SK-N-SH treated with all-trans-retinoic acid at 6 μM for 48 hours (cell line): ENCODE data around the gene DEPDC7.

Experiments used
- ATAC-seq: fragments of 200-7000 bp; cut with Tn5 transposase; 3 replicates; pipeline ENCODE4 v1.9.1; 2020; ENCODE audit warnings: mild to moderate bottlenecking, moderate library complexity
- BACH2 ChIP-seq: fragments of 250-450 bp; sonication (Bioruptor Pico); IDR thresholded peaks from 2 replicates; pipeline ENCODE4 v1.9.0; 2021; ENCODE audit warnings: mild to moderate bottlenecking, borderline replicate concordance
- CREB5 ChIP-seq: fragments of 250-450 bp; sonication (Bioruptor Pico); IDR thresholded peaks from 2 replicates; pipeline ENCODE4 v1.5.1; 2020; ENCODE audit warnings: low read depth, mild to moderate bottlenecking, moderate library complexity
- CSDC2 ChIP-seq: fragments of 250-450 bp; sonication (Bioruptor Pico); IDR thresholded peaks from 2 replicates; pipeline ENCODE4 v1.5.0; 2020; ENCODE audit warnings: mild to moderate bottlenecking, moderate library complexity
- ESRRG ChIP-seq: fragments of 250-450 bp; sonication (Bioruptor Pico); IDR thresholded peaks from 2 replicates; pipeline ENCODE4 v1.6.1; 2021; ENCODE audit warnings: mild to moderate bottlenecking
- GLIS3 ChIP-seq: fragments of 250-450 bp; sonication (Bioruptor Pico); IDR thresholded peaks from 2 replicates; pipeline ENCODE4 v1.5.0; 2020; ENCODE audit warnings: mild to moderate bottlenecking, moderate library complexity
- ISL1 ChIP-seq: fragments of 250-450 bp; sonication (Bioruptor Pico); IDR thresholded peaks from 2 replicates; pipeline ENCODE4 v2.1.2; 2022; ENCODE audit warnings: mild to moderate bottlenecking, moderate library complexity
- OSR1 ChIP-seq: fragments of 250-450 bp; sonication (Bioruptor Pico); IDR thresholded peaks from 2 replicates; pipeline ENCODE4 v1.8.0; 2022; ENCODE audit warnings: moderate library complexity, mild to moderate bottlenecking, inconsistent platforms
- POU6F1 ChIP-seq: fragments of 250-450 bp; sonication (Bioruptor Pico); IDR thresholded peaks from 2 replicates; pipeline ENCODE4 v1.8.0; 2021; ENCODE audit warnings: low read depth, mild to moderate bottlenecking, moderate library complexity, borderline replicate concordance
- PPARA ChIP-seq: fragments of 250-450 bp; sonication (Bioruptor Pico); IDR thresholded peaks from 2 replicates; pipeline ENCODE4 v1.5.0; 2020; ENCODE audit warnings: mild to moderate bottlenecking, borderline replicate concordance
- RARB ChIP-seq: fragments of 250-450 bp; sonication (Bioruptor Pico); IDR thresholded peaks from 2 replicates; pipeline ENCODE4 v1.8.0; 2021; ENCODE audit warnings: mild to moderate bottlenecking, moderate library complexity
- SNAI2 ChIP-seq: fragments of 250-450 bp; sonication (Bioruptor Pico); IDR thresholded peaks from 2 replicates; pipeline ENCODE4 v1.5.0; 2020; ENCODE audit warnings: mild to moderate bottlenecking, moderate library complexity
- TOX ChIP-seq: fragments of 250-450 bp; sonication (Bioruptor Pico); IDR thresholded peaks from 2 replicates; pipeline ENCODE4 v1.8.0; 2021; ENCODE audit warnings: mild to moderate bottlenecking, moderate library complexity, borderline replicate concordance
- ZFP30 ChIP-seq: fragments of 450-650 bp; formaldehyde crosslinking; IDR thresholded peaks from 2 replicates; pipeline ENCODE4 v1.5.0; 2022; ENCODE audit warnings: mild to moderate bottlenecking, moderate library complexity
- ZNF565 ChIP-seq: fragments of 450-650 bp; formaldehyde crosslinking; conservative IDR thresholded peaks from 2 replicates; pipeline ENCODE4 v1.5.0; 2020; ENCODE audit warnings: low read depth, mild to moderate bottlenecking, moderate library complexity
- ZNF70 ChIP-seq: fragments of 450-650 bp; formaldehyde crosslinking; IDR thresholded peaks from 2 replicates; pipeline ENCODE4 v1.5.0; 2020; ENCODE audit warnings: mild to moderate bottlenecking, moderate library complexity
- ZNF8 ChIP-seq: fragments of 450-650 bp; formaldehyde crosslinking; IDR thresholded peaks from 2 replicates; pipeline ENCODE4 v1.5.0; 2020; ENCODE audit warnings: mild to moderate bottlenecking, moderate library complexity
- TF ChIP-seq, protein P1 (sequence below): fragments of 250-450 bp; sonication (Bioruptor Pico); IDR thresholded peaks from 2 replicates; pipeline ENCODE4 v1.8.0; 2020; ENCODE audit warnings: mild to moderate bottlenecking, moderate library complexity, borderline replicate concordance
- TF ChIP-seq, protein P2 (sequence below): fragments of 250-450 bp; sonication (Bioruptor Pico); IDR thresholded peaks from 2 replicates; pipeline ENCODE4 v1.5.1; 2021; ENCODE audit warnings: mild to moderate bottlenecking, moderate library complexity
- TF ChIP-seq, protein P3 (sequence below): fragments of 250-450 bp; sonication (Bioruptor Pico); IDR thresholded peaks from 2 replicates; pipeline ENCODE4 v1.5.0; 2020; ENCODE audit warnings: mild to moderate bottlenecking, moderate library complexity

Gene DEPDC7

GRCh38 chr11:33025339-33025722 lies 9.7 kb downstream of the DEPDC7 start:
- no peak for ATAC-seq
- TF ChIP-seq GLIS3 (CRISPR knock-in tag) (no peak), CREB5 (CRISPR knock-in tag) (no peak), CSDC2 (CRISPR knock-in tag) (no peak), ZNF70 (no peak), ESRRG (CRISPR knock-in tag) (no peak), ZFP30 (no peak), ZNF8 (no peak), OSR1 (CRISPR knock-in tag) (no peak), BACH2 (no peak), PPARA (CRISPR knock-in tag) (no peak), TOX (CRISPR knock-in tag) (no peak), RARB (CRISPR knock-in tag) (no peak), ZNF565 (CRISPR knock-in tag) (no peak), SNAI2 (CRISPR knock-in tag) (no peak), ISL1 (CRISPR knock-in tag) (no peak)
- TF ChIP-seq, protein P1, sequence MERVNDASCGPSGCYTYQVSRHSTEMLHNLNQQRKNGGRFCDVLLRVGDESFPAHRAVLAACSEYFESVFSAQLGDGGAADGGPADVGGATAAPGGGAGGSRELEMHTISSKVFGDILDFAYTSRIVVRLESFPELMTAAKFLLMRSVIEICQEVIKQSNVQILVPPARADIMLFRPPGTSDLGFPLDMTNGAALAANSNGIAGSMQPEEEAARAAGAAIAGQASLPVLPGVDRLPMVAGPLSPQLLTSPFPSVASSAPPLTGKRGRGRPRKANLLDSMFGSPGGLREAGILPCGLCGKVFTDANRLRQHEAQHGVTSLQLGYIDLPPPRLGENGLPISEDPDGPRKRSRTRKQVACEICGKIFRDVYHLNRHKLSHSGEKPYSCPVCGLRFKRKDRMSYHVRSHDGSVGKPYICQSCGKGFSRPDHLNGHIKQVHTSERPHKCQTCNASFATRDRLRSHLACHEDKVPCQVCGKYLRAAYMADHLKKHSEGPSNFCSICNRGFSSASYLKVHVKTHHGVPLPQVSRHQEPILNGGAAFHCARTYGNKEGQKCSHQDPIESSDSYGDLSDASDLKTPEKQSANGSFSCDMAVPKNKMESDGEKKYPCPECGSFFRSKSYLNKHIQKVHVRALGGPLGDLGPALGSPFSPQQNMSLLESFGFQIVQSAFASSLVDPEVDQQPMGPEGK (CRISPR knock-in tag), result no peak

- TF ChIP-seq, protein P1 (CRISPR knock-in tag), result no peak
- TF ChIP-seq ZNF565 (CRISPR knock-in tag) (no peak), BACH2 (no peak), CSDC2 (CRISPR knock-in tag) (no peak), OSR1 (CRISPR knock-in tag) (no peak), ZNF8 (no peak), POU6F1 (no peak), PPARA (CRISPR knock-in tag) (no peak)
- TF ChIP-seq, protein P2, sequence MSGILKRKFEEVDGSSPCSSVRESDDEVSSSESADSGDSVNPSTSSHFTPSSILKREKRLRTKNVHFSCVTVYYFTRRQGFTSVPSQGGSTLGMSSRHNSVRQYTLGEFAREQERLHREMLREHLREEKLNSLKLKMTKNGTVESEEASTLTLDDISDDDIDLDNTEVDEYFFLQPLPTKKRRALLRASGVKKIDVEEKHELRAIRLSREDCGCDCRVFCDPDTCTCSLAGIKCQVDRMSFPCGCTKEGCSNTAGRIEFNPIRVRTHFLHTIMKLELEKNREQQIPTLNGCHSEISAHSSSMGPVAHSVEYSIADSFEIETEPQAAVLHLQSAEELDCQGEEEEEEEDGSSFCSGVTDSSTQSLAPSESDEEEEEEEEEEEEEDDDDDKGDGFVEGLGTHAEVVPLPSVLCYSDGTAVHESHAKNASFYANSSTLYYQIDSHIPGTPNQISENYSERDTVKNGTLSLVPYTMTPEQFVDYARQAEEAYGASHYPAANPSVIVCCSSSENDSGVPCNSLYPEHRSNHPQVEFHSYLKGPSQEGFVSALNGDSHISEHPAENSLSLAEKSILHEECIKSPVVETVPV, result no peak
- TF ChIP-seq, protein P3, sequence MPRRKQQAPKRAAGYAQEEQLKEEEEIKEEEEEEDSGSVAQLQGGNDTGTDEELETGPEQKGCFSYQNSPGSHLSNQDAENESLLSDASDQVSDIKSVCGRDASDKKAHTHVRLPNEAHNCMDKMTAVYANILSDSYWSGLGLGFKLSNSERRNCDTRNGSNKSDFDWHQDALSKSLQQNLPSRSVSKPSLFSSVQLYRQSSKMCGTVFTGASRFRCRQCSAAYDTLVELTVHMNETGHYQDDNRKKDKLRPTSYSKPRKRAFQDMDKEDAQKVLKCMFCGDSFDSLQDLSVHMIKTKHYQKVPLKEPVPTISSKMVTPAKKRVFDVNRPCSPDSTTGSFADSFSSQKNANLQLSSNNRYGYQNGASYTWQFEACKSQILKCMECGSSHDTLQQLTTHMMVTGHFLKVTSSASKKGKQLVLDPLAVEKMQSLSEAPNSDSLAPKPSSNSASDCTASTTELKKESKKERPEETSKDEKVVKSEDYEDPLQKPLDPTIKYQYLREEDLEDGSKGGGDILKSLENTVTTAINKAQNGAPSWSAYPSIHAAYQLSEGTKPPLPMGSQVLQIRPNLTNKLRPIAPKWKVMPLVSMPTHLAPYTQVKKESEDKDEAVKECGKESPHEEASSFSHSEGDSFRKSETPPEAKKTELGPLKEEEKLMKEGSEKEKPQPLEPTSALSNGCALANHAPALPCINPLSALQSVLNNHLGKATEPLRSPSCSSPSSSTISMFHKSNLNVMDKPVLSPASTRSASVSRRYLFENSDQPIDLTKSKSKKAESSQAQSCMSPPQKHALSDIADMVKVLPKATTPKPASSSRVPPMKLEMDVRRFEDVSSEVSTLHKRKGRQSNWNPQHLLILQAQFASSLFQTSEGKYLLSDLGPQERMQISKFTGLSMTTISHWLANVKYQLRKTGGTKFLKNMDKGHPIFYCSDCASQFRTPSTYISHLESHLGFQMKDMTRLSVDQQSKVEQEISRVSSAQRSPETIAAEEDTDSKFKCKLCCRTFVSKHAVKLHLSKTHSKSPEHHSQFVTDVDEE (CRISPR knock-in tag), result no peak
- TF ChIP-seq, all 23 proteins: peak for 0
- ATAC-seq, result no peak; the same call in 2 of the 3 replicates
Observed at GRCh38 chr11:33027233-33027632, 11.6 kb downstream of the DEPDC7 start.
